ENCODE data around the gene POLR2F.

POLR2F gene

GRCh38 chr22:37996079-37996478 lies 42.6 kb downstream of the POLR2F start:
- Histone ChIP-seq H3K27ac (ENCODE audit: low read depth, low read length) (no peak overlapping the region), H3K27me3 (ENCODE audit: control insufficient read depth, insufficient read depth, low read length) (no peaks in the 10 kb centered on the region), H3K4me1 (ENCODE audit: control insufficient read depth, insufficient read depth, low read length) (no peaks in the 10 kb centered on the region), H3K4me3 (ENCODE audit: low read depth, low read length) (no peak overlapping the region), H3K9me3 (ENCODE audit: control insufficient read depth, insufficient read depth, low read length) (no peaks in the 10 kb centered on the region), H3K36me3 (ENCODE audit: control insufficient read depth, insufficient read depth, low read length) (no peaks in the 10 kb centered on the region), H3K9ac (ENCODE audit: low read depth, low read length) (no peak overlapping the region)

GRCh38 chr22:37996515-37997246 lies 43.2 kb downstream of the POLR2F start:
- no peaks in the 10 kb centered on the region for H3K36me3 ChIP-seq (ENCODE audit: control insufficient read depth, insufficient read depth, low read length)
- no peaks in the 10 kb centered on the region for H3K27me3 ChIP-seq (ENCODE audit: control insufficient read depth, insufficient read depth, low read length)
- H3K4me1 ChIP-seq (ENCODE audit: control insufficient read depth, insufficient read depth, low read length), result no peaks in the 10 kb centered on the region
- H3K9ac ChIP-seq (ENCODE audit: low read depth, low read length), result no peak overlapping the region
- H3K9me3 ChIP-seq (ENCODE audit: control insufficient read depth, insufficient read depth, low read length), result no peaks in the 10 kb centered on the region
- H3K27ac ChIP-seq (ENCODE audit: low read depth, low read length), result no peak overlapping the region
- H3K4me3 ChIP-seq (ENCODE audit: low read depth, low read length), result no peak overlapping the region

- no peaks in the 10 kb centered on the region for H3K4me1 ChIP-seq (ENCODE audit: control insufficient read depth, insufficient read depth, low read length)
- H3K4me3 ChIP-seq (ENCODE audit: low read depth, low read length), result no peak overlapping the region
- H3K36me3 ChIP-seq (ENCODE audit: control insufficient read depth, insufficient read depth, low read length), result no peaks in the 10 kb centered on the region
- H3K27me3 ChIP-seq (ENCODE audit: control insufficient read depth, insufficient read depth, low read length), result no peaks in the 10 kb centered on the region
- no peak overlapping the region for H3K9ac ChIP-seq (ENCODE audit: low read depth, low read length)
- no peaks in the 10 kb centered on the region for H3K9me3 ChIP-seq (ENCODE audit: control insufficient read depth, insufficient read depth, low read length)
- no peak overlapping the region for H3K27ac ChIP-seq (ENCODE audit: low read depth, low read length)
These were observed 45.0 kb downstream of the POLR2F start for GRCh38 chr22:37998543-37998942.

GRCh38 chr22:37999236-37999635 lies 45.7 kb downstream of the POLR2F start:
- no peak overlapping the region for H3K27ac ChIP-seq (ENCODE audit: low read depth, low read length)
- no peaks in the 10 kb centered on the region for H3K4me1 ChIP-seq (ENCODE audit: control insufficient read depth, insufficient read depth, low read length)
- no peaks in the 10 kb centered on the region for H3K9me3 ChIP-seq (ENCODE audit: control insufficient read depth, insufficient read depth, low read length)

GRCh38 chr22:37999640-38000272 lies 46.3 kb downstream of the POLR2F start:
- H3K27ac ChIP-seq (ENCODE audit: low read depth, low read length), result no peak overlapping the region
- H3K4me1 ChIP-seq (ENCODE audit: control insufficient read depth, insufficient read depth, low read length), result no peaks in the 10 kb centered on the region
- H3K9ac ChIP-seq (ENCODE audit: low read depth, low read length), result no peak overlapping the region
- H3K36me3 ChIP-seq (ENCODE audit: control insufficient read depth, insufficient read depth, low read length), result no peaks in the 10 kb centered on the region
- H3K9me3 ChIP-seq (ENCODE audit: control insufficient read depth, insufficient read depth, low read length), result no peaks in the 10 kb centered on the region
- no peaks in the 10 kb centered on the region for H3K27me3 ChIP-seq (ENCODE audit: control insufficient read depth, insufficient read depth, low read length)
- H3K4me3 ChIP-seq (ENCODE audit: low read depth, low read length), result no peak overlapping the region

More at GRCh38 chr22:37999236-37999635, 45.7 kb downstream of the POLR2F start:
- no peak overlapping the region for H3K4me3 ChIP-seq (ENCODE audit: low read depth, low read length)
- no peak overlapping the region for H3K9ac ChIP-seq (ENCODE audit: low read depth, low read length)
- no peaks in the 10 kb centered on the region for H3K27me3 ChIP-seq (ENCODE audit: control insufficient read depth, insufficient read depth, low read length)
- no peaks in the 10 kb centered on the region for H3K36me3 ChIP-seq (ENCODE audit: control insufficient read depth, insufficient read depth, low read length)

- no peaks in the 10 kb centered on the region for H3K9me3 ChIP-seq (ENCODE audit: control insufficient read depth, insufficient read depth, low read length)
- no peak overlapping the region for H3K4me3 ChIP-seq (ENCODE audit: low read depth, low read length)
- no peaks in the 10 kb centered on the region for H3K4me1 ChIP-seq (ENCODE audit: control insufficient read depth, insufficient read depth, low read length)
- H3K9ac ChIP-seq (ENCODE audit: low read depth, low read length), result no peak overlapping the region
- H3K27ac ChIP-seq (ENCODE audit: low read depth, low read length), result no peak overlapping the region
- no peaks in the 10 kb centered on the region for H3K36me3 ChIP-seq (ENCODE audit: control insufficient read depth, insufficient read depth, low read length)
- no peaks in the 10 kb centered on the region for H3K27me3 ChIP-seq (ENCODE audit: control insufficient read depth, insufficient read depth, low read length)
These were observed 52.4 kb downstream of the POLR2F start for GRCh38 chr22:38005943-38006342.

GRCh38 chr22:38006906-38007305 lies 53.4 kb downstream of the POLR2F start:
- Histone ChIP-seq H3K36me3 (ENCODE audit: control insufficient read depth, insufficient read depth, low read length) (no peaks in the 10 kb centered on the region), H3K27ac (ENCODE audit: low read depth, low read length) (no peak overlapping the region), H3K4me3 (ENCODE audit: low read depth, low read length) (no peak overlapping the region), H3K27me3 (ENCODE audit: control insufficient read depth, insufficient read depth, low read length) (no peaks in the 10 kb centered on the region), H3K4me1 (ENCODE audit: control insufficient read depth, insufficient read depth, low read length) (no peaks in the 10 kb centered on the region), H3K9me3 (ENCODE audit: control insufficient read depth, insufficient read depth, low read length) (no peaks in the 10 kb centered on the region), H3K9ac (ENCODE audit: low read depth, low read length) (no peak overlapping the region)

- H3K9me3 ChIP-seq (ENCODE audit: control insufficient read depth, insufficient read depth, low read length), result no peaks in the 10 kb centered on the region
- H3K9ac ChIP-seq (ENCODE audit: low read depth, low read length), result no peak overlapping the region
- H3K27ac ChIP-seq (ENCODE audit: low read depth, low read length), result no peak overlapping the region
- H3K4me1 ChIP-seq (ENCODE audit: control insufficient read depth, insufficient read depth, low read length), result no peaks in the 10 kb centered on the region
- no peak overlapping the region for H3K4me3 ChIP-seq (ENCODE audit: low read depth, low read length)
- no peaks in the 10 kb centered on the region for H3K36me3 ChIP-seq (ENCODE audit: control insufficient read depth, insufficient read depth, low read length)
- H3K27me3 ChIP-seq (ENCODE audit: control insufficient read depth, insufficient read depth, low read length), result no peaks in the 10 kb centered on the region
These were observed 53.9 kb downstream of the POLR2F start for GRCh38 chr22:38007330-38007902.

- no peaks in the 10 kb centered on the region for H3K27me3 ChIP-seq (ENCODE audit: control insufficient read depth, insufficient read depth, low read length)
- H3K4me3 ChIP-seq (ENCODE audit: low read depth, low read length), result no peak overlapping the region
- no peak overlapping the region for H3K27ac ChIP-seq (ENCODE audit: low read depth, low read length)
- H3K9ac ChIP-seq (ENCODE audit: low read depth, low read length), result no peak overlapping the region
- no peaks in the 10 kb centered on the region for H3K36me3 ChIP-seq (ENCODE audit: control insufficient read depth, insufficient read depth, low read length)
- H3K9me3 ChIP-seq (ENCODE audit: control insufficient read depth, insufficient read depth, low read length), result no peaks in the 10 kb centered on the region
- no peaks in the 10 kb centered on the region for H3K4me1 ChIP-seq (ENCODE audit: control insufficient read depth, insufficient read depth, low read length)
These were observed 55.7 kb downstream of the POLR2F start for GRCh38 chr22:38009000-38009806.

GRCh38 chr22:38012604-38013072 lies 59.1 kb downstream of the POLR2F start:
- H3K36me3 ChIP-seq (ENCODE audit: control insufficient read depth, insufficient read depth, low read length), result no peaks in the 10 kb centered on the region
- no peaks in the 10 kb centered on the region for H3K9me3 ChIP-seq (ENCODE audit: control insufficient read depth, insufficient read depth, low read length)
- no peak overlapping the region for H3K27ac ChIP-seq (ENCODE audit: low read depth, low read length)
- H3K4me3 ChIP-seq (ENCODE audit: low read depth, low read length), result no peak overlapping the region
- no peaks in the 10 kb centered on the region for H3K4me1 ChIP-seq (ENCODE audit: control insufficient read depth, insufficient read depth, low read length)
- H3K27me3 ChIP-seq (ENCODE audit: control insufficient read depth, insufficient read depth, low read length), result no peaks in the 10 kb centered on the region
- H3K9ac ChIP-seq (ENCODE audit: low read depth, low read length), result no peak overlapping the region

Data from HUES48 (cell line).